ENCODE data around the gene THOC2.
"Not testable (repeated sequence)": the region's sequence is repeated elsewhere in the genome, so short reads cannot be mapped to it uniquely, and the experiment has no call there.

The THOC2 gene

GRCh38 chrX:123742440-123742839, 9.6 kb upstream of the THOC2 start:
- no peaks in the 10 kb centered on the region for H3K4me1 Mint-ChIP-seq (ENCODE audit: low read depth)
- H3K27ac Mint-ChIP-seq, result no peak overlapping the region
- H3K36me3 Mint-ChIP-seq (ENCODE audit: low read depth), result no peaks in the 10 kb centered on the region
- no peaks in the 10 kb centered on the region for H3K9me3 Mint-ChIP-seq
- no peaks in the 10 kb centered on the region for H3K27me3 Mint-ChIP-seq
- no peak overlapping the region for H3K4me3 Mint-ChIP-seq

DNA sequence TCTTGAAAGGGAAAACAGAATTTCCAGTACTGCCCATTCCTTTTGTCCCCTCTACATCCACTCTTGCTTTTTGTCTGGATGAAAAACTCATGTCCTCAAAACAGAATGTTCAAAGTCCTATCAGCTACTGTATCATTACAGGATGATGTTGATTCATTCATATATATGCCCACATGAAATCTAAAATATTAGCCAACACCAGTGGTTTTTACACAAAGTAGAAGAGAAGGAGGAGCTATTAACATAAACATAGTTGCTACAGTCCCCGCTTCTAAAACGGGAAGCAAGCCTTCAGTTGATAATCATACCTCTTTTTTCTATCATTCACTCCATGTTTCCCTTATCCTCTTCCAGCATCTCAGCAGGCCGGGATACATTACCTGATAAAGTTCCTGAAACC, 7.7 kb upstream of the THOC2 start:
- no peaks in the 10 kb centered on the region for H3K27me3 Mint-ChIP-seq
- H3K4me3 Mint-ChIP-seq, result no peak overlapping the region
- H3K9me3 Mint-ChIP-seq, result no peaks in the 10 kb centered on the region
- H3K27ac Mint-ChIP-seq, result no peak overlapping the region
- no peaks in the 10 kb centered on the region for H3K4me1 Mint-ChIP-seq (ENCODE audit: low read depth)
- H3K36me3 Mint-ChIP-seq (ENCODE audit: low read depth), result no peaks in the 10 kb centered on the region

DNA sequence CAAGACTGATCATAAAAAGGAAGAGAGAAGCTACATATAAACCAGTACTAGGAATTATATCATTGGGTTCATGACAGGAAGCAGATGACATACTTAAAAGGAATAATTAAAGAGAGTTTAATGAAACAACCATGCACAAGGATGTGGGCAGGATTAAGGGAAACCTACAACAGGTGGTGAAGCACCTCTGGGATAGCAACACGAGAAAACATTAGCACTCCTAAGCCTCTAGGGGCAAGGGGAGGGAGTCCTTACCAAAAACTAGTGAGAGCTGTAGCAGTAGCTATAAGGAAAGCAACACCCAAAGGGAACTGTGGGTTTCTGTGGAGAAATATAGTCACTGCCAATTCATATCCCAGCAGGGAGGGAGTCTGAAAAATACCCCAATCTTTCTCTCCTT, 7.2 kb upstream of the THOC2 start:
- Mint-ChIP-seq H3K4me3 (no peak overlapping the region), H3K36me3 (ENCODE audit: low read depth) (no peaks in the 10 kb centered on the region), H3K27ac (no peak overlapping the region)

GRCh38 chrX:123739474-123739873, 6.6 kb upstream of the THOC2 start:
- Mint-ChIP-seq H3K9me3 (no peaks in the 10 kb centered on the region), H3K4me1 (ENCODE audit: low read depth) (no peaks in the 10 kb centered on the region), H3K27me3 (no peaks in the 10 kb centered on the region), H3K27ac (no peak overlapping the region), H3K4me3 (no peak overlapping the region), H3K36me3 (ENCODE audit: low read depth) (no peaks in the 10 kb centered on the region)

More for the DNA sequence above, 7.2 kb upstream of the THOC2 start:
- no peaks in the 10 kb centered on the region for H3K9me3 Mint-ChIP-seq
- H3K27me3 Mint-ChIP-seq, result no peaks in the 10 kb centered on the region
- no peaks in the 10 kb centered on the region for H3K4me1 Mint-ChIP-seq (ENCODE audit: low read depth)

DNA sequence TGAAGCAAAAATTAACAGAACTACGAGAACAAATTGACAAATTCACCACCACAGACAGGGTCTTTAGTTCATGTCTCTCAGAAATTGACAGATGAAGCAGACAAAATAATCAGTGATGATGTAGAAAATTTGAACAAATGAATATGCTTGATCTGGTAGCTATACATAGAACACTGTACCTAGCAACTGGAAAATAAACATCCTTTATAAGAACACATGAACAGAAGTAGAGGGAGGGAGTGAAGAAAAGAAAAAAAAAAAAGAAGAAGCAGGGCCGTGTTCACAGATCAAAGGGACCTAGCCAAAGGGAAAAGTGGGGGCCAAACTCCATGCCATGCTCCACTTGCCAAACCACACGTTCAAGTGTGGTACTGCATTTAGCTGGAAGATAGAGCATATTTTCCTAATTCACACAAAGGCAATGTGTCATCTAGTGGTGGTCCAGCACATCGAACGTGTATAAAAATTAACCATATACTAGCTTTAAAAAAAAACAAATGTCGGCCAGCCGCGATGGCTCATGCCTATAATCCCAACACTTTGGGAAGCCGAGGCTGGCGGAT, 5.6 kb upstream of the THOC2 start:
- Mint-ChIP-seq H3K4me3 (no peak overlapping the region), H3K4me1 (ENCODE audit: low read depth) (no peaks in the 10 kb centered on the region), H3K36me3 (ENCODE audit: low read depth) (no peaks in the 10 kb centered on the region), H3K27me3 (no peaks in the 10 kb centered on the region), H3K9me3 (no peaks in the 10 kb centered on the region), H3K27ac (no peak overlapping the region)

GRCh38 chrX:123736333-123736921, 3.6 kb upstream of the THOC2 start:
- Mint-ChIP-seq H3K36me3 (ENCODE audit: low read depth) (no peaks in the 10 kb centered on the region), H3K4me1 (ENCODE audit: low read depth) (peaks cover 6% of the 10 kb centered on the region), H3K27ac (no peak overlapping the region), H3K9me3 (no peaks in the 10 kb centered on the region), H3K4me3 (no peak overlapping the region), H3K27me3 (no peaks in the 10 kb centered on the region)

DNA sequence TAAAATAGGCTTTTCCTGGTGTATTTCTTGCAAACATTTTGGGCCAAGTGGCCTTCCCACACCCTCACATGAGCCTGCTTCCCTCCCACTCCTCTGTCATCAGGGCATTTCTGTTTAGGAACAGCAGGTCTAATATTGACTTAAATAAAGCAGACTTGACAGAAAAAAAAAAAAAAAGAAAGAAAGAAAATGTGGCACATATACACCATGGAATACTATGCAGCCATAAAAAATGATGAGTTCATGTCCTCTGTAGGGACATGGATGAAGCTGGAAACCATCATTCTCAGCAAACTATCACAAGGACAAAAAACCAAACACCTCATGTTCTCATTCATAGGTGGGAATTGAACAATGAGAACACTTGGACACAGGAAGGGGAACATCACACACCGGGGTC, 2.3 kb upstream of the THOC2 start:
- not testable (repeated sequence) for H3K9me3 Mint-ChIP-seq; H3K36me3 Mint-ChIP-seq (ENCODE audit: low read depth); H3K27ac Mint-ChIP-seq; H3K27me3 Mint-ChIP-seq; H3K4me3 Mint-ChIP-seq
- H3K4me1 Mint-ChIP-seq (ENCODE audit: low read depth), result peaks cover 19% of the 10 kb centered on the region

DNA sequence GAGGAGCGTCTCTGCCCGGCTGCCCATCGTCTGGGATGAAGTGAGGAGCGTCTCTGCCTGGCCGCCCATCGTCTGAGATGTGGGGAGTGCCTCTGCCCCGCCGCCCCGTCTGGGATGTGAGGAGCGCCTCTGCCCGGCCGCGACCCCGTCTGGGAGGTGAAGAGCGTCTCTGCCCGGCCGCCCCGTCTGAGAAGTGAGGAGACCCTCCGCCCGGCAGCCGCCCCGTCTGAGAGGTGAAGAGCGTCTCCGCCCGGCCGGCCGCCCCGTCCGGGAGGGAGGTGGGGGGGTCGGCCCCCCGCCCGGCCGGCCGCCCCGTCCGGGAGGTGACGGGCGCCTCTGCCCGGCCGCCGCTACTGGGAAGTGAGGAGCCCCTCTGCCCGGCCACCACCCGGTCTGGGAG, 1.2 kb upstream of the THOC2 start:
- not testable (repeated sequence) for H3K27ac Mint-ChIP-seq; H3K27me3 Mint-ChIP-seq; H3K9me3 Mint-ChIP-seq; H3K36me3 Mint-ChIP-seq (ENCODE audit: low read depth); H3K4me3 Mint-ChIP-seq
- peaks cover 27% of the 10 kb centered on the region for H3K4me1 Mint-ChIP-seq (ENCODE audit: low read depth)

- Mint-ChIP-seq H3K9me3 (no peaks in the 10 kb centered on the region), H3K27ac (peak overlapping the region; percentile 93), H3K4me3 (peak overlapping the region; percentile 95), H3K27me3 (no peaks in the 10 kb centered on the region), H3K36me3 (ENCODE audit: low read depth) (no peaks in the 10 kb centered on the region), H3K4me1 (ENCODE audit: low read depth) (peaks cover 39% of the 10 kb centered on the region)
Observed at GRCh38 chrX:123731987-123732669, 724 bp downstream of the THOC2 start.

GRCh38 chrX:123731258-123731986, 1.4 kb downstream of the THOC2 start:
- no peaks in the 10 kb centered on the region for H3K9me3 Mint-ChIP-seq
- H3K36me3 Mint-ChIP-seq (ENCODE audit: low read depth), result no peaks in the 10 kb centered on the region
- H3K4me1 Mint-ChIP-seq (ENCODE audit: low read depth), result peaks cover 39% of the 10 kb centered on the region
- no peaks in the 10 kb centered on the region for H3K27me3 Mint-ChIP-seq
- peak overlapping the region; percentile 95 for H3K4me3 Mint-ChIP-seq
- H3K27ac Mint-ChIP-seq, result peak overlapping the region; percentile 93

- Mint-ChIP-seq H3K9me3 (no peaks in the 10 kb centered on the region), H3K27ac (no peak overlapping the region), H3K4me3 (no peak overlapping the region), H3K4me1 (ENCODE audit: low read depth) (peaks cover 42% of the 10 kb centered on the region), H3K36me3 (ENCODE audit: low read depth) (peaks cover 3% of the 10 kb centered on the region), H3K27me3 (no peaks in the 10 kb centered on the region)
Observed at GRCh38 chrX:123728554-123728953, 4.3 kb downstream of the THOC2 start.

DNA sequence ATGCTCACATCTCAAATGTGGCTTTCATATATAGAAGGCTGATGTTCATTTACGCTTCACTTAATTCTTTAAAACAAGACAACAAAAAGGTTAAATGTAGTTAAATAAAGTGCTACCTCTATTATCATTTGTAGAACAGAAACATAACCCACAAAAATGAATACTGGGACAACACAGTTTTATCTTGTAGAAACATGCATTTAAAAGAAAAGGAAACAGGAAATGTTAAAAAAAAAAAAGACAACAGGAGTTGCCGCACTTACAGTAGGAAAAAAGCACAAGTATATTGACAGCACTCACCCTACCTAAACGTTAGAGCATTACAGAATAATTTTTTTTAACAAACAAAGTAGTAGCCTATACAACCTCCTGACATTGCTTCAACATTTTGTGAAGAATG, 4.8 kb downstream of the THOC2 start:
- peaks cover 4% of the 10 kb centered on the region for H3K36me3 Mint-ChIP-seq (ENCODE audit: low read depth)
- H3K9me3 Mint-ChIP-seq, result no peaks in the 10 kb centered on the region
- no peak overlapping the region for H3K4me3 Mint-ChIP-seq
- H3K27me3 Mint-ChIP-seq, result no peaks in the 10 kb centered on the region
- no peak overlapping the region for H3K27ac Mint-ChIP-seq
- peaks cover 40% of the 10 kb centered on the region for H3K4me1 Mint-ChIP-seq (ENCODE audit: low read depth)

DNA sequence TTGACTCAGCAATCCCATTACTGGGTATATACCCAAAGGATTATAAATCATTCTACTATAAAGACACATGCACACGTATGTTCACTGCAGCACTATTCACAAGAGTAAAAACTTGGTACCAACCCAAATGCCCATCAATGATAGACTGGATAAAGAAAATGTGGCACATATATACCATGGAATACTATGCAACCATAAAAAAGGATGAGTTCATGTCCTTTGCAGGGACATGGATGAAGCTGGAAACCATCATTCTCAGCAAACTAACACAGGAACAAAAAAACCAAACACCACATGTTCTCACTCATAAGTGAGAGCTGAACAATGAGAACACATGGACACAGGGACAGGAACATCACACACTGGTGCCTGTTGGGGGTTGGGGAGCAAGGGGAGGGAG, 10.7 kb downstream of the THOC2 start:
- H3K27me3 Mint-ChIP-seq, H3K27ac Mint-ChIP-seq, H3K9me3 Mint-ChIP-seq, H3K4me3 Mint-ChIP-seq: not testable (repeated sequence)
- Mint-ChIP-seq H3K36me3 (ENCODE audit: low read depth) (peaks cover 24% of the 10 kb centered on the region), H3K4me1 (ENCODE audit: low read depth) (peaks cover 23% of the 10 kb centered on the region)

GRCh38 chrX:123720486-123720885, 12.4 kb downstream of the THOC2 start:
- H3K9me3 Mint-ChIP-seq, result no peaks in the 10 kb centered on the region
- H3K4me3 Mint-ChIP-seq, result no peak overlapping the region
- peaks cover 24% of the 10 kb centered on the region for H3K36me3 Mint-ChIP-seq (ENCODE audit: low read depth)
- peaks cover 31% of the 10 kb centered on the region for H3K4me1 Mint-ChIP-seq (ENCODE audit: low read depth)
- H3K27me3 Mint-ChIP-seq, result no peaks in the 10 kb centered on the region
- no peak overlapping the region for H3K27ac Mint-ChIP-seq

DNA sequence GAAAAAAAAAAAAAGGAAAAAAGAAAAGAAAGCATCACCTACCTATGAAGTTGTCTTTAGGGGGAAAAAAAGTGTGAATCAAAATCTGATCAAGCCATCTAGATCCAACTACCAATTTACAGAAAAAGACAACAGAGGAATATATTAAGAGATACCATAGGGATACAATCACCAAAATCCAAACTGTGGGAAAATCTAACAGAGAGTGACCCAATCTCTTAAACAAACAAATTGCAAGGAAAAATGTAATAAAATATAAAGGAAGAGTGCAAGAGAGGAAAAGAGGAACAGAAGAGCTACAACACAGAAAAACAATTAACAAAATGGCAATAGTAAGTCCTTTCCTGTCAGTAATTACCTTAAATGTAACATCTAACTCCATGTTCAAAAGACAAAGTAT, 19.0 kb downstream of the THOC2 start:
- peaks cover 29% of the 10 kb centered on the region for H3K4me1 Mint-ChIP-seq (ENCODE audit: low read depth)
- H3K9me3 Mint-ChIP-seq, result no peaks in the 10 kb centered on the region
- H3K36me3 Mint-ChIP-seq (ENCODE audit: low read depth), result peaks cover 16% of the 10 kb centered on the region
- H3K4me3 Mint-ChIP-seq, result no peak overlapping the region
- H3K27me3 Mint-ChIP-seq, result no peaks in the 10 kb centered on the region
- H3K27ac Mint-ChIP-seq, result peak overlapping the region; percentile 55

Data from stimulated activated naive CD8-positive, alpha-beta T cell treated with anti-CD3 and anti-CD28 coated beads, Interleukin-15, Interleukin-2, amounts not matched to agents 100 ng/mL and 50 ng/mL, for 24 hours (primary cell).